Panc1 (cell line): ENCODE results near the gene MAP2K5. TPM values are rescaled to one million over a fixed set of nuclear protein-coding genes. Genes with fewer than 3 reads are reported as not detected.

Experiments
- ATAC-seq: fragments of 200-7000 bp; cut with Tn5 transposase; 2 replicates; pipeline ENCODE4 v1.9.1; 2020; ENCODE audit warnings: mild to moderate bottlenecking, moderate library complexity
- BruUV-seq: library from RNA; stranded (reverse); fragments of 400-500 nt; replicated peaks from 2 replicates; lab custom pipeline; 2021; lab: Mats Ljungman, UMichigan
- CTCF ChIA-PET: fragments of 300-600 bp; sonication (Branson Sonifier 250); formaldehyde crosslinking; loops from one replicate; lab custom pipeline; 2022; ENCODE audit warnings: antibody characterized with exemption; lab: Charles Lee
- POLR2A ChIA-PET: fragments of 300-600 bp; sonication (Branson Sonifier 250); formaldehyde crosslinking; loops from one replicate; lab custom pipeline; 2022; ENCODE audit warnings: antibody characterized with exemption; lab: Charles Lee
- DNase-seq: peaks from one replicate; pipeline ENCODE4 v3.0.0-alpha.2; 2010; ENCODE audit warnings: low read depth, low spot score
- H3K27ac ChIP-seq: 2 replicates; pipeline ENCODE4 v1.5.1; 2011; ENCODE audit warnings: mild to moderate bottlenecking, low read length, inconsistent platforms
- H3K27me3 ChIP-seq: fragments of 200-500 bp; sonication (Bioruptor generic); 2 replicates; pipeline ENCODE4 v1.6.0; 2014; ENCODE audit warnings: low read length, inconsistent platforms; ENCODE audit not compliant: control insufficient read depth, insufficient read depth
- H3K36me3 ChIP-seq: fragments of 200-500 bp; sonication (Bioruptor generic); 2 replicates; pipeline ENCODE4 v1.5.1; 2014; ENCODE audit warnings: inconsistent platforms, mild to moderate bottlenecking, low read length, moderate library complexity; ENCODE audit not compliant: control insufficient read depth, insufficient read depth
- H3K4me1 ChIP-seq: 2 replicates; pipeline ENCODE4 v1.5.1; 2011; ENCODE audit warnings: inconsistent platforms, mild to moderate bottlenecking, low read length, moderate library complexity; ENCODE audit not compliant: control insufficient read depth, insufficient read depth
- H3K4me3 ChIP-seq, 2 experiments: 2 replicates each; pipeline ENCODE4 v1.5.1; 2011 to 2012; ENCODE audit warnings: low read depth in 2 of 2, low read length in 2 of 2, mild to moderate bottlenecking in 2 of 2, inconsistent platforms in 1 of 2, moderate library complexity in 1 of 2
- H3K9me3 ChIP-seq: fragments of 200-500 bp; sonication (Bioruptor generic); 2 replicates; pipeline ENCODE4 v1.5.1; 2014; ENCODE audit warnings: low read depth, mild to moderate bottlenecking, inconsistent platforms, low read length, moderate library complexity; ENCODE audit not compliant: control insufficient read depth, insufficient read depth
- CTCF ChIP-seq: fragments of 450-650 bp; IDR thresholded peaks from 2 replicates; pipeline ENCODE4 v1.5.1; 2017; ENCODE audit warnings: mild to moderate bottlenecking
- POLR2AphosphoS5 ChIP-seq: IDR thresholded peaks from 2 replicates; pipeline ENCODE4 v1.6.1; 2012; ENCODE audit warnings: mild to moderate bottlenecking, low read depth, low read length, moderate library complexity
- REST ChIP-seq, 2 experiments: IDR thresholded peaks; 2 replicates each; pipeline ENCODE4 v1.6.1; 2011 to 2012; ENCODE audit warnings: low read depth in 2 of 2, control low read depth in 1 of 2, low read length in 1 of 2, mild to moderate bottlenecking in 1 of 2, moderate library complexity in 1 of 2; ENCODE audit not compliant: insufficient read depth in 1 of 2
- SIN3A ChIP-seq: IDR thresholded peaks from 2 replicates; pipeline ENCODE4 v1.6.1; 2012; ENCODE audit warnings: low read depth, mild to moderate bottlenecking, low read length, moderate library complexity, borderline replicate concordance; ENCODE audit not compliant: insufficient read depth
- TCF7L2 ChIP-seq: IDR thresholded peaks from 2 replicates; pipeline ENCODE4 v1.6.1; 2011; ENCODE audit warnings: mild to moderate bottlenecking, low read depth, low read length, inconsistent platforms
- in situ Hi-C: cut with HindIII; loops from 2 replicates; pipeline ENCODE4 v1.10.0; 2016; ENCODE audit warnings: low sequenced_read_pairs, low pct_unique_long_range_greater_than_20kb
- intact Hi-C: fragments of 100-400 bp; cut with micrococcal nuclease; formaldehyde crosslinking; loops from one replicate; pipeline ENCODE4 v1.10.0; 2022; ENCODE audit not compliant: unreplicated experiment
- total RNA-seq: library from RNA; stranded (reverse); gene quantifications from one replicate; pipeline ENCODE4 v1.2.1, GENCODE V29; 2021; ENCODE audit not compliant: unreplicated experiment

Gene MAP2K5
- total RNA-seq, 1 experiment from 2014 or later, result 18.3 TPM

GRCh38 chr15:67510597-67511190 is 31.8 kb upstream of the MAP2K5 start:
- Histone ChIP-seq H3K27ac (no peak overlapping the region), H3K9me3 (no peaks in the 10 kb centered on the region), H3K27me3 (no peaks in the 10 kb centered on the region), H3K4me3 (no peak overlapping the region), H3K36me3 (no peaks in the 10 kb centered on the region), H3K4me1 (no peaks in the 10 kb centered on the region)
- DNase-seq (no peak), ATAC-seq (no peak)
- intact Hi-C loops, result no loop called here
- POLR2A ChIA-PET, result no interaction called here
- CTCF ChIA-PET, result no interaction called here
- no TSS peak for BruUV-seq
- TF ChIP-seq CTCF (no peak), SIN3A (no peak), REST (IDR thresholded peaks at IDR 0.05; ENCODE audit: insufficient read depth in 1 of 2, low read depth in 2 of 2, low read length in 1 of 2) (no peak), TCF7L2 (no peak), POLR2AphosphoS5 (no peak)
- in situ Hi-C loops, result no loop called here

GRCh38 chr15:67511606-67512005 is 30.9 kb upstream of the MAP2K5 start:
- TF ChIP-seq SIN3A, result no peak
- no peaks in the 10 kb centered on the region; the same call in 1 of the 2 replicates for H3K36me3 ChIP-seq
- no peaks in the 10 kb centered on the region for H3K4me1 ChIP-seq
- H3K4me3 ChIP-seq, result no peak overlapping the region
- no peaks in the 10 kb centered on the region for H3K9me3 ChIP-seq
- DNase-seq (no peak), ATAC-seq (no peak)
- no TSS peak for BruUV-seq
- no peaks in the 10 kb centered on the region for H3K27me3 ChIP-seq
- ChIA-PET POLR2A (no interaction called here), CTCF (interaction anchor here (0.6 kb wide), 1 partner anchor 54 kb away, joined by 3 read pairs; no protein-coding TSS in a partner anchor)
- in situ Hi-C loops, result no loop called here
- no peak overlapping the region for H3K27ac ChIP-seq
- intact Hi-C loops, result no loop called here

GRCh38 chr15:67512140-67512539 is 30.4 kb upstream of the MAP2K5 start:
- Histone ChIP-seq H3K27me3 (no peaks in the 10 kb centered on the region), H3K4me1 (no peaks in the 10 kb centered on the region), H3K9me3 (no peaks in the 10 kb centered on the region), H3K27ac (no peak overlapping the region), H3K36me3 (no peaks in the 10 kb centered on the region; the same call in 1 of the 2 replicates), H3K4me3 (no peak overlapping the region)
- TF ChIP-seq REST (IDR thresholded peaks at IDR 0.05; ENCODE audit: insufficient read depth in 1 of 2, low read depth in 2 of 2, low read length in 1 of 2) (no peak), CTCF (no peak), POLR2AphosphoS5 (no peak), SIN3A (no peak), TCF7L2 (no peak)
- ChIA-PET CTCF (interaction anchor here (0.6 kb wide), 1 partner anchor 55 kb away, joined by 3 read pairs; no protein-coding TSS in a partner anchor), POLR2A (no interaction called here)
- BruUV-seq, result no TSS peak
- in situ Hi-C loops (no loop called here), intact Hi-C loops (no loop called here)
- DNase-seq (no peak), ATAC-seq (no peak)
